GOT3 (cell line): ENCODE results near the gene KRTAP10-4.

Experiments used
- DNase-seq: peaks from one replicate; lab custom pipeline; 2025; ENCODE audit warnings: mixed read lengths; lab: John Stamatoyannopoulos, UW

Gene KRTAP10-4

GRCh38 chr21:44617071-44617501 lies 43.6 kb downstream of the KRTAP10-4 start:
- DNase-seq: no peak

- no peak for DNase-seq
Measured at GRCh38 chr21:44618504-44618903, 45.0 kb downstream of the KRTAP10-4 start.

GRCh38 chr21:44618909-44619308 lies 45.4 kb downstream of the KRTAP10-4 start:
- no peak for DNase-seq

GRCh38 chr21:44619886-44620285 lies 46.4 kb downstream of the KRTAP10-4 start:
- DNase-seq: no peak

- no peak for DNase-seq
Measured at GRCh38 chr21:44623575-44623974, 50.0 kb downstream of the KRTAP10-4 start.
